Breast epithelium (tissue), 4 donors: Measurements from ENCODE around the gene AGRN. TPM values are rescaled to one million over a fixed set of nuclear protein-coding genes. Genes with fewer than 3 reads are reported as not detected.

Experiments
- DNase-seq, 2 donors: peaks; one replicate each; pipeline ENCODE4 v3.0.0-alpha.2; 2019; ENCODE audit warnings: low spot score in 2 of 2
- H3K27ac ChIP-seq, 2 donors: fragments of 200-600 bp; sonication (generic) in 1 of 2; one replicate each; pipeline ENCODE4 v1.5.1; 2016 to 2019; ENCODE audit warnings: mild to moderate bottlenecking in 1 of 2
- H3K27me3 ChIP-seq, 2 donors: fragments of 200-600 bp; sonication (generic) in 1 of 2; one replicate each; pipeline versions ENCODE4 v1.5.1 to v1.6.0; 2017 to 2019; ENCODE audit warnings: control low read depth in 1 of 2, mild to moderate bottlenecking in 1 of 2
- H3K36me3 ChIP-seq: fragments of 200-600 bp; one replicate; pipeline ENCODE4 v1.5.1; 2019
- H3K4me1 ChIP-seq, 2 donors: fragments of 200-600 bp; sonication (generic); one replicate each; pipeline ENCODE4 v1.5.1; 2016 to 2019; ENCODE audit warnings: control low read depth in 1 of 2
- H3K4me3 ChIP-seq, 3 donors: fragments of 200-600 bp; sonication (generic); 1 replicate in 2 of 3; 2 replicates in 1 of 3; pipeline ENCODE4 v1.5.1; 2016 to 2019; ENCODE audit warnings: mild to moderate bottlenecking in 3 of 3, moderate library complexity in 2 of 3
- H3K9me3 ChIP-seq, 2 donors: fragments of 200-600 bp; sonication (generic) in 1 of 2; one replicate each; pipeline ENCODE4 v1.5.1; 2016 to 2019; ENCODE audit warnings: control low read depth in 1 of 2
- CTCF ChIP-seq, 3 donors: fragments of 450-650 bp; IDR thresholded peaks; one replicate each; pipeline ENCODE4 v1.5.1; 2016 to 2017; ENCODE audit warnings: antibody characterized with exemption in 3 of 3, mild to moderate bottlenecking in 3 of 3, moderate library complexity in 3 of 3
- POLR2A ChIP-seq: fragments of 450-650 bp; IDR thresholded peaks from one replicate; pipeline ENCODE4 v1.6.1; 2016; ENCODE audit warnings: antibody characterized with exemption, mild to moderate bottlenecking, moderate library complexity
- POLR2AphosphoS5 ChIP-seq, 3 donors: sonication (generic); formaldehyde crosslinking; IDR thresholded peaks; one replicate each; pipeline ENCODE4 v1.6.1; 2017; ENCODE audit warnings: antibody characterized with exemption in 3 of 3
- intact Hi-C: fragments of 100-400 bp; cut with DNase I; formaldehyde crosslinking; loops from one replicate; pipeline ENCODE4 v1.15.1; 2023; ENCODE audit warnings: low total_unique reads
- total RNA-seq, 3 donors: library from RNA; depleted of rRNA; stranded (reverse); fragments of >200 nt; gene quantifications; one replicate each; pipeline ENCODE4 v1.1.0, GENCODE V29; 2016

Gene AGRN
- total RNA-seq, 3 donors from 2014 or later = 9.1 to 37.0 (median 30.5) TPM

DNA sequence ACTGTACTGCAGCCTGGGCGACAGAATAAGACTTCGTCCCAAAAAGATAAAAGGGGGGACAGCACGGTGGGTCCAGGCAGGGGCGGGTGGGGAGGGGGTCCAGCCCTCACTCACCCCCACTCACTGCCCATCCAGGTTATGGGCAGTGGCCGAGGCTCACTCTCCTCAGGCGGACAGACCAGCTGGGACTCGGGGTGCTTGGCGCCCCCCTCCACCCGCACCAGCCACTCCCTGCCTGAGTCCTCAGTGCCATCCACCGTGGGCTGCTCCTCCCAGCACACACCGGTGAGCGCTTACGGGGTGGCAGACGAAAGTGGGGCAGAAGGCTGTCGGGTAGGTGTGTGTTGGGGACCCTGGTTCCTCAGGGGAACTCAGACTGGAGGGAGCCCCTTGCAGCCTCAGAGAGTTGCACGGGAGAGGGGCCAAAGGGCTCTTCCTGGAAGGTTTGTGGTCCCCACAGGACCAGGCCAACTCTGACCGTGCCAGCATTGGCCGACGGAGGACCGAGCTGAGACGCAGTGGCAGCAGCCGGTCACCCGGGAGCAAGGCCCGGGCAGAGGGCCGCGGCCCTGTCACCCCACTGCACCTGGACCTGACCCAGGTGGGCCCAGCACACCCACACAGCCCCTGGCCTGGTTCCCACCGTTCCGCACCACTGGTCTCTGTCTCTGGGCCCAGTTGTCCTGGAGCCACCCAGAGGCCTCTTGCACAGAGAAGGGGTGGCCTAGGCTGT is 47.0 kb upstream of the AGRN start:
- Histone ChIP-seq H3K36me3 (no peaks in the 10 kb centered on the region), H3K4me1 (peaks cover 0 to 8% of the 10 kb centered on the region in 2 donors), H3K9me3 (no peaks in the 10 kb centered on the region), H3K27ac (no peak overlapping the region), H3K27me3 (peaks cover 2 to 28% of the 10 kb centered on the region in 2 donors), H3K4me3 (no peak overlapping the region)
- no peak for TF ChIP-seq CTCF (IDR thresholded peaks at IDR 0.05)
- no peak for TF ChIP-seq POLR2A
- TF ChIP-seq POLR2AphosphoS5 (IDR thresholded peaks at IDR 0.05) = no peak
- intact Hi-C loops = no loop called here
- no peak for DNase-seq

GRCh38 chr1:973459-974292 is 46.2 kb upstream of the AGRN start:
- Histone ChIP-seq H3K36me3 (no peaks in the 10 kb centered on the region), H3K4me1 (peaks cover 0 to 6% of the 10 kb centered on the region in 2 donors), H3K9me3 (no peaks in the 10 kb centered on the region), H3K4me3 (no peak overlapping the region), H3K27me3 (peaks cover 2 to 26% of the 10 kb centered on the region in 2 donors), H3K27ac (no peak overlapping the region)
- intact Hi-C loops = no loop called here
- TF ChIP-seq POLR2AphosphoS5 (IDR thresholded peaks at IDR 0.05) = no peak
- no peak for TF ChIP-seq CTCF (IDR thresholded peaks at IDR 0.05)
- no peak for TF ChIP-seq POLR2A
- DNase-seq = no peak

DNA sequence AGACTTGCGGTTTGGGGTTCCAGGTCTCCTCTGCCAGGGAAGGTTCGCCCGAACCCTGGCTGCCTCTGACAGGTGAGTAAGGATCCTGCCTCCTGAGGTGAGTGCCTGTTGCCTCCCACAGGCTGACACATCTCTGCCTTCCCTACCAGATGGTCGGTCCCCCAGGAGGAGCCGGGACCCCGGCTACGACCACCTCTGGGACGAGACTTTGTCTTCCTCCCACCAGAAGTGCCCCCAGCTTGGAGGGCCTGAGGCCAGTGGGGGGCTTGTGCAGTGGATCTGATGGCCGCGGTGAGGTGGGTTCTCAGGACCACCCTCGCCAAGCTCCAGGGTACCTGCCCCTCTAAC is 45.7 kb upstream of the AGRN start:
- peaks cover 0 to 6% of the 10 kb centered on the region in 2 donors for H3K4me1 ChIP-seq
- intact Hi-C loops = no loop called here
- H3K36me3 ChIP-seq = no peaks in the 10 kb centered on the region
- no peak for DNase-seq
- H3K4me3 ChIP-seq = no peak overlapping the region
- no peaks in the 10 kb centered on the region for H3K9me3 ChIP-seq
- peaks cover 2 to 26% of the 10 kb centered on the region in 2 donors for H3K27me3 ChIP-seq
- no peak for TF ChIP-seq POLR2A
- no peak for TF ChIP-seq POLR2AphosphoS5 (IDR thresholded peaks at IDR 0.05)
- TF ChIP-seq CTCF (IDR thresholded peaks at IDR 0.05) = no peak
- no peak overlapping the region for H3K27ac ChIP-seq

DNA sequence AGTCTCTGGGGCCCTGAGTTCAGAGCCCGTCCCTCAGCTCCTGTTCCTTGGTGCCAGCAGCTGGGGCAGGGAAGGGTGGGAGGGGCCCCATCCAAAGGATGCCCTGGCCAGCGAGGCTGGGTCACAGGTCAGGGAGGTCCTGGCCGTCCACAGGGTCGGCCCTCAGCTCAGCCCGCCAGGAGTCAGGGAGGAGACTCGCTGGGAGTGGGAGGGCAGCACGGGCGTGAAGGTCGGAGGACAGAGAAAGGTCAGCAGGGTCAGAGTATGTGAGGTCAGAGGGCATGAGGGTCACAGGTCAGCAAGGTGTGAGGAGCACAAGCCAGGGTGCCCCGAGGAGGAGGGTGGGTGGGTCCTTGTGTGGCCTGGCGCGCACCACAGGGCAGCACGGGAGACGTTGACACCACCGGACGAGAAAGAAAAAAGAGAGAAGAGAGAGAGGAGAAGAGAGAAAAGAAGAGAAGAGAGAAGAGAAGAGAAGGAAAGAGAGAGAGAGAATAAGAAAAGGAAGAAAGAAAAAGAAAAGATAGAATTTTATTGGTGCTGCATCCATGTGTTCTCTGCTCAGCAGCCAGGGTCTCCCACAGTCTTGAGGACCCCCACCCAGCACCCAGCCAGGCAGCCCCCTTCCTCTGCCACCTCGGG is 45.1 kb upstream of the AGRN start:
- Histone ChIP-seq H3K27ac (peak overlapping the region in 1 of 2 donors; percentile 78), H3K9me3 (no peaks in the 10 kb centered on the region), H3K4me1 (peaks cover 0 to 6% of the 10 kb centered on the region in 2 donors), H3K36me3 (no peaks in the 10 kb centered on the region), H3K27me3 (peaks cover 2 to 26% of the 10 kb centered on the region in 2 donors), H3K4me3 (no peak overlapping the region)
- intact Hi-C loops = no loop called here
- DNase-seq = no peak
- no peak for TF ChIP-seq POLR2A

- H3K27me3 ChIP-seq = peaks cover 2 to 22% of the 10 kb centered on the region in 2 donors
- H3K36me3 ChIP-seq = no peaks in the 10 kb centered on the region
- H3K4me3 ChIP-seq = peak overlapping the region in 2 of 3 donors; percentile 62 to 66
- DNase-seq = no peak
- H3K27ac ChIP-seq = peak overlapping the region; percentile 78
- intact Hi-C loops = no loop called here
- TF ChIP-seq POLR2A (no peak), POLR2AphosphoS5 (IDR thresholded peaks at IDR 0.05) (no peak), CTCF (IDR thresholded peaks at IDR 0.05) (no peak)
- peaks cover 0 to 6% of the 10 kb centered on the region in 2 donors for H3K4me1 ChIP-seq
- no peaks in the 10 kb centered on the region for H3K9me3 ChIP-seq
Measured at GRCh38 chr1:975365-975764, 44.6 kb upstream of the AGRN start.
